WTC11 (cell line): Measurements from ENCODE around the gene CD300LG. TPM values are rescaled to one million over a fixed set of nuclear protein-coding genes. Genes with fewer than 3 reads are reported as not detected.

Experiments
- ATAC-seq: fragments of 200-7000 bp; cut with Tn5 transposase; 2 replicates; pipeline ENCODE4 v1.10.0; 2021; ENCODE audit warnings: mild to moderate bottlenecking, moderate library complexity
- CTCF ChIA-PET: fragments of 300-600 bp; sonication (Branson Sonifier 250); formaldehyde crosslinking; loops from one replicate; lab custom pipeline; 2021; ENCODE audit warnings: antibody characterized with exemption; lab: Charles Lee
- POLR2A ChIA-PET: fragments of 350-600 bp; sonication (Branson Sonifier 250); formaldehyde crosslinking; loops from one replicate; lab custom pipeline; 2021; ENCODE audit warnings: antibody characterized with exemption; lab: Charles Lee
- DNase-seq: peaks from one replicate; pipeline ENCODE4 v3.0.0; 2021; ENCODE audit warnings: low spot score
- H3K27ac Mint-ChIP-seq: 2 replicates; pipeline ENCODE4 v1.8.0; 2021; ENCODE audit warnings: mixed read lengths
- H3K27me3 Mint-ChIP-seq: 2 replicates; pipeline ENCODE4 v1.8.0; 2021; ENCODE audit warnings: low read depth, mild to moderate bottlenecking, moderate library complexity, mixed read lengths
- H3K36me3 Mint-ChIP-seq: 2 replicates; pipeline ENCODE4 v1.8.0; 2021; ENCODE audit warnings: mixed read lengths
- H3K4me1 Mint-ChIP-seq: 2 replicates; pipeline ENCODE4 v1.8.0; 2022; ENCODE audit warnings: mixed read lengths
- H3K4me3 Mint-ChIP-seq: 2 replicates; pipeline ENCODE4 v1.8.0; 2021; ENCODE audit warnings: mild to moderate bottlenecking, moderate library complexity, mixed read lengths
- H3K9me3 Mint-ChIP-seq: 2 replicates; pipeline ENCODE4 v1.8.0; 2021; ENCODE audit warnings: mixed read lengths
- ATF3 ChIP-seq: sonication (generic); formaldehyde crosslinking; conservative IDR thresholded peaks from 2 replicates; pipeline ENCODE4 v1.8.1; 2022; ENCODE audit warnings: mild to moderate bottlenecking, missing genetic modification reagents
- E2F4 ChIP-seq: sonication (generic); formaldehyde crosslinking; IDR thresholded peaks from 2 replicates; pipeline ENCODE4 v1.8.1; 2022; ENCODE audit warnings: low read depth, mild to moderate bottlenecking, moderate library complexity, missing genetic modification reagents, borderline replicate concordance
- ELF4 ChIP-seq: sonication (generic); formaldehyde crosslinking; IDR thresholded peaks from 2 replicates; pipeline ENCODE4 v1.8.1; 2022; ENCODE audit warnings: low read depth, mild to moderate bottlenecking, moderate library complexity, missing genetic modification reagents
- ERG ChIP-seq: fragments of 250-450 bp; sonication (Bioruptor Pico); IDR thresholded peaks from 2 replicates; pipeline ENCODE4 v1.8.0; 2021; ENCODE audit warnings: mild to moderate bottlenecking
- FOXP1 ChIP-seq: sonication (generic); formaldehyde crosslinking; IDR thresholded peaks from 2 replicates; pipeline ENCODE4 v1.8.0; 2022; ENCODE audit warnings: missing genetic modification reagents, mild to moderate bottlenecking, moderate library complexity, borderline replicate concordance
- GTF2I ChIP-seq: fragments of 250-450 bp; sonication (Bioruptor Pico); conservative IDR thresholded peaks from 2 replicates; pipeline ENCODE4 v1.4.0; 2021; ENCODE audit warnings: mild to moderate bottlenecking
- IRF2 ChIP-seq: sonication (generic); formaldehyde crosslinking; IDR thresholded peaks from 2 replicates; pipeline ENCODE4 v1.8.0; 2022; ENCODE audit warnings: low read depth, missing genetic modification reagents, borderline replicate concordance
- MYBL2 ChIP-seq: sonication (generic); formaldehyde crosslinking; IDR thresholded peaks from 2 replicates; pipeline ENCODE4 v1.8.1; 2023; ENCODE audit warnings: mild to moderate bottlenecking, moderate library complexity, missing genetic modification reagents
- NR1H2 ChIP-seq: sonication (generic); formaldehyde crosslinking; IDR thresholded peaks from 2 replicates; pipeline ENCODE4 v1.9.0; 2021; ENCODE audit warnings: mild to moderate bottlenecking, moderate library complexity, missing genetic modification reagents
- RELA ChIP-seq: sonication (generic); formaldehyde crosslinking; IDR thresholded peaks from 2 replicates; pipeline ENCODE4 v1.8.1; 2022; ENCODE audit warnings: missing genetic modification reagents, mild to moderate bottlenecking, borderline replicate concordance
- TCF7 ChIP-seq: sonication (generic); formaldehyde crosslinking; IDR thresholded peaks from 2 replicates; pipeline ENCODE4 v1.8.0; 2022; ENCODE audit warnings: mild to moderate bottlenecking, low read depth, missing genetic modification reagents, moderate library complexity
- TP53 ChIP-seq: sonication (generic); formaldehyde crosslinking; IDR thresholded peaks from 2 replicates; pipeline ENCODE4 v1.8.1; 2023; ENCODE audit warnings: mild to moderate bottlenecking, missing genetic modification reagents
- USF2 ChIP-seq: sonication (generic); formaldehyde crosslinking; IDR thresholded peaks from 2 replicates; pipeline ENCODE4 v1.8.1; 2023; ENCODE audit warnings: mild to moderate bottlenecking, missing genetic modification reagents, moderate library complexity
- ZBTB21 ChIP-seq: sonication (generic); formaldehyde crosslinking; IDR thresholded peaks from 2 replicates; pipeline ENCODE4 v1.8.1; 2023; ENCODE audit warnings: mild to moderate bottlenecking, missing genetic modification reagents, borderline replicate concordance
- ZNF138 ChIP-seq: sonication (generic); formaldehyde crosslinking; conservative IDR thresholded peaks from 2 replicates; pipeline ENCODE4 v1.8.1; 2022; ENCODE audit warnings: mild to moderate bottlenecking, moderate library complexity, missing genetic modification reagents
- ZNF396 ChIP-seq: fragments of 250-450 bp; sonication (Bioruptor Pico); IDR thresholded peaks from 2 replicates; pipeline ENCODE4 v1.8.0; 2021; ENCODE audit warnings: mild to moderate bottlenecking, moderate library complexity, borderline replicate concordance
- ZNF671 ChIP-seq: fragments of 250-450 bp; sonication (Bioruptor Pico); IDR thresholded peaks from 2 replicates; pipeline ENCODE4 v1.8.0; 2021; ENCODE audit warnings: mild to moderate bottlenecking
- total RNA-seq: library from RNA; stranded (reverse); gene quantifications from 3 replicates; pipeline ENCODE4 v1.2.3, GENCODE V29; 2021
- TF ChIP-seq, protein P1 (sequence below): sonication (generic); formaldehyde crosslinking; IDR thresholded peaks from 2 replicates; pipeline ENCODE4 v1.8.1; 2023; ENCODE audit warnings: mild to moderate bottlenecking, missing genetic modification reagents
- TF ChIP-seq, protein P2 (sequence below): sonication (generic); formaldehyde crosslinking; IDR thresholded peaks from 2 replicates; pipeline ENCODE4 v1.8.0; 2022; ENCODE audit warnings: mild to moderate bottlenecking, missing genetic modification reagents

Gene CD300LG
- total RNA-seq, 1 experiment from 2014 or later = not detected

DNA sequence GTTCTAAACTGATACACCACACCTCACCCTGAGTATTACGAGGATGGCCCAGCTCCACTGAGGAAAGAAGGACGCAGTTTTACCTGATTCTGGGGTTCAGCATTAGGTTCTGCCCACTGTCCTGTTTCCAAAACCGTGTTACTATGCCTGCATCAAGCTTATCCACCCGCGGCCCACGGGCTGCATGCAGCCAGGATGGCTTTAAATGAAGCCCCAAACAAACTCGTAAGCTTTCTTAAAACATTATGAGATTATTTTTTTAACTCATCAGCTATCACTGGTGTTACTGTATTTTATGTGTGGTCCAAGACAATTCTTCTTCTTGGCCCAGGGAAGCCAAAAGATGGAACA is 4.0 kb upstream of the CD300LG start (continued):
- TF ChIP-seq USF2 (CRISPR knock-in tag) = no peak

DNA sequence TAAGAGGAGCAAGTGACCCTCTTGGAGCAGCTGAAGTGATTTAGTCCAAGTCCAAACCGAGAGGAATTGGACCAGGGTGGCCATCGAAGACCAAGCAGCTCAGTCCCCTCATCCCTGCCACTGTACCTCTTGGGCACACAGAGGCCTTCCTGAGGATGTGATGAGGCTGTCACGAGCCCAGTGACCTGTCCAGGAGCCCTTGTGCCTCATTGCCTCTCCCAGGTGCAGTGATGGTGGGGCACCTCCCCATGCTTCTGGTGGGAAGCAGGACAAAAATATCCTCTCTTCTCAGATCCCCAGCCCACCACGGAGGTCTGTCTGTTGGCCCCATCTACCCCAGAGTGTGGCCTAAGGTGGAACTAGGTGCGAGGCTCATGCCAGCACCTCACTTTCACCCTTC is 2.7 kb upstream of the CD300LG start:
- Mint-ChIP-seq H3K9me3 (no peaks in the 10 kb centered on the region), H3K4me1 (peaks cover 26% of the 10 kb centered on the region), H3K27me3 (peaks cover 5% of the 10 kb centered on the region), H3K4me3 (no peak overlapping the region), H3K27ac (no peak overlapping the region), H3K36me3 (no peaks in the 10 kb centered on the region)
- ChIA-PET POLR2A (no interaction called here), CTCF (interaction anchor here (3.0 kb wide), 1 partner anchor 29 kb away, joined by 78 read pairs; no protein-coding TSS in a partner anchor)
- DNase-seq (no peak), ATAC-seq (no peak)
- no peak for TF ChIP-seq ELF4 (CRISPR knock-in tag)
- TF ChIP-seq FOXP1 (CRISPR knock-in tag) = no peak
- no peak for TF ChIP-seq ZNF396 (CRISPR knock-in tag)
- no peak for TF ChIP-seq ZBTB21 (CRISPR knock-in tag)
- no peak for TF ChIP-seq ATF3 (CRISPR knock-in tag)
- no peak for TF ChIP-seq NR1H2 (CRISPR knock-in tag)
- no peak for TF ChIP-seq MYBL2
- TF ChIP-seq TCF7 (CRISPR knock-in tag) = no peak
- no peak for TF ChIP-seq GTF2I (CRISPR knock-in tag)
- TF ChIP-seq, protein P1, sequence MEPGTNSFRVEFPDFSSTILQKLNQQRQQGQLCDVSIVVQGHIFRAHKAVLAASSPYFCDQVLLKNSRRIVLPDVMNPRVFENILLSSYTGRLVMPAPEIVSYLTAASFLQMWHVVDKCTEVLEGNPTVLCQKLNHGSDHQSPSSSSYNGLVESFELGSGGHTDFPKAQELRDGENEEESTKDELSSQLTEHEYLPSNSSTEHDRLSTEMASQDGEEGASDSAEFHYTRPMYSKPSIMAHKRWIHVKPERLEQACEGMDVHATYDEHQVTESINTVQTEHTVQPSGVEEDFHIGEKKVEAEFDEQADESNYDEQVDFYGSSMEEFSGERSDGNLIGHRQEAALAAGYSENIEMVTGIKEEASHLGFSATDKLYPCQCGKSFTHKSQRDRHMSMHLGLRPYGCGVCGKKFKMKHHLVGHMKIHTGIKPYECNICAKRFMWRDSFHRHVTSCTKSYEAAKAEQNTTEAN (CRISPR knock-in tag) = no peak
- no peak for TF ChIP-seq E2F4 (CRISPR knock-in tag)
- no peak for TF ChIP-seq RELA (CRISPR knock-in tag)
- TF ChIP-seq TP53 (CRISPR knock-in tag) = no peak
- TF ChIP-seq ZNF671 (CRISPR knock-in tag) = no peak
- no peak for TF ChIP-seq ZNF138 (CRISPR knock-in tag)

- Mint-ChIP-seq H3K27me3 (peaks cover 5% of the 10 kb centered on the region), H3K36me3 (no peaks in the 10 kb centered on the region), H3K4me3 (no peak overlapping the region), H3K4me1 (peaks cover 16% of the 10 kb centered on the region), H3K27ac (no peak overlapping the region), H3K9me3 (no peaks in the 10 kb centered on the region)
- no peak for DNase-seq
- ChIA-PET CTCF (interaction anchor here (0.6 to 3.0 kb wide), 68 partner anchors 8 to 362 kb away, joined by 3 to 78 read pairs (median 6); partner anchors contain the start of genes CFAP97D1, DHX8, DUSP3 and MPP3), POLR2A (interaction anchor here (0.6 to 1.2 kb wide), 3 partner anchors 33 to 67 kb away, joined by 3 to 7 read pairs (median 3); partner anchors contain the start of gene DUSP3)
- ATAC-seq = no peak
- TF ChIP-seq IRF2 (CRISPR knock-in tag) (no peak), ZBTB21 (CRISPR knock-in tag) (no peak), ERG (no peak)
- TF ChIP-seq, protein P2, sequence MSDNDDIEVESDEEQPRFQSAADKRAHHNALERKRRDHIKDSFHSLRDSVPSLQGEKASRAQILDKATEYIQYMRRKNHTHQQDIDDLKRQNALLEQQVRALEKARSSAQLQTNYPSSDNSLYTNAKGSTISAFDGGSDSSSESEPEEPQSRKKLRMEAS (CRISPR knock-in tag) = no peak
Measured at GRCh38 chr17:43845766-43846165, 1.2 kb upstream of the CD300LG start.
